AML-193 (cell line): Measurements from ENCODE around the gene KCNK2.

Source experiments
- DNase-seq, 2 experiments: peaks; one replicate each; lab custom pipeline; 2025; lab: John Stamatoyannopoulos, UW

The KCNK2 gene

DNA sequence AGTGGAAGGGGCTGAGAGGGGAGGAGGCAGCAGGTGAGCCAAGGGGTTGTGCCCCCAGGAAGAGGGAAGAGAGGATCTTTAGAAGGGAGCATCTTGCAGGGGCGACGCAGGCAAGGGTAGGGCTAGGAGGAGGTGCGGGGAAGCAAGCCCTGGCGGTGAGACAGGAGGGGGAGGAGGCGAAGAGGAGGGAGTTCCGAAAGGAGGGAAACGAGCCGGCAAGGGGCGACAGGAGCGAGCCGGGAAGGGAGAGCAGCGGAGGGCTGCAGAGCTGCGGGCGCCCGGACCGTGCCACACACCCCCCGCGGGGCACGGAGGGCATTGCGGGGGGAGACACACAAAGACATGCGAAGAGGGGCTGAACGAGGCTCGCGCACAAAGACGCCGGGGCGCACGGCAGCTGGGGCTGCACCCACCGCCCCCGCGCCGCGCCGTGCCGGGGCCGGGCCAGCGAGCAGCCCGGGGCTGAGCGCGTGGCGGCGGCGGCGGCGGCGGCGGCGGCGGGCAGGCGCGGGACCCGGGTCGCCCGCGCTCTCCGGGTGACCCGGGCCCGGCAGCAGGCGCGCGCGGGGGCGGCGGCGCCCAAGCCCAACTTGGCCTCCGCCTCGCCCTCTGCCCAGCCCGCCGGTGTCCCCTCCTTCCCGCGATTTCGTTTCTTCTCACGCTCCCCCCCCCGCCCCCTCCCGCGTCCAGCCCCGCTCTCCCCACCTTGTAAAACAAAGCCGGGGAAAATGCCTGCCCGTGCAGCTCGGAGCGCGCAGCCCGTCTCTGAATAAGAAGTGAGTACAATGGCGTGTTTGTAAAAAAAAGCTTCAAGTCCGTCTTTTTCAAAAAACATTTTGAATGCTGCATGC lies at the start of gene KCNK2:
TSS of gene KCNK2 (plus strand) at position 206 of the 851 bp plus-strand sequence. CDS start 649 bp downstream, outside the sequence.
- no peak for DNase-seq

GRCh38 chr1:215032911-215033526 lies 49.5 kb upstream of the KCNK2 start:
- DNase-seq, result no peak

- no peak for DNase-seq
These were observed 42.3 kb upstream of the KCNK2 start for GRCh38 chr1:215040190-215040589.

DNA sequence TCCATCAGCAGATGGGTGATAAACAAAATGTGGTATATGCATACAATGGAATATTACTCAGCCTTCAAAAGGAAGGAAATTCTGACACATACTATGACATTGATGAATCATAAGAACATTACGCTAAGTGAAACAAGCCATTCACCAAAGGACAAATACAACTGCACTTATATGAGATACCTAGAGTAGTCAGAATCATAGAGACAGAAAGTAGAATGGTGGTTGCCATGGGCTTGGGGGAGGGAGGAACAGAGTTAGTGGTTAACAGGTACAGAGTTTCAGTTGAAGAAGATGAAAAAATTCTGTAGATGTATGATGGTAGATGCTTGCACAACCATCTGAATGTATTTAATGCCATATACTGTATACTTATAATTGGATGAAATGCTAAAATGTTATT lies 39.1 kb upstream of the KCNK2 start:
- no peak for DNase-seq

DNA sequence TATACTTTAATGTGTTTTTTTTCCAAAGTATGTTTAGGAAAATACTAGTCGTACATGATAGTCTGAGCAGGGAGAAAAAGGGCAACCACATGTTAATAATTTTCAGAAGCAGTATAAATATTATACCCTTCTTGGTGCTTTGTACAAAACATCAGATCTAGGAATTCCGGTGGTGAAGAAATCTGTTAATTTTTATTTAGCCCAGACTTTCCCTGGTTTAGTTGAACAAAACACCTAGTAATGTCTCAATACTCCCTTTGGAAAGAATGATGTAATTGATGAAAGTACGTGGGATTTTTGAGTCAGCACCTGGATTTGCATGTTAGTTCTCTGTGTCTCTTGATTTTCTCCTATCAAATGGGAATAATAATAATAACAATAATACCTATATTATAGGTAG lies 38.4 kb upstream of the KCNK2 start:
- DNase-seq, result no peak

GRCh38 chr1:215045698-215046308 lies 36.7 kb upstream of the KCNK2 start:
- no peak for DNase-seq

DNA sequence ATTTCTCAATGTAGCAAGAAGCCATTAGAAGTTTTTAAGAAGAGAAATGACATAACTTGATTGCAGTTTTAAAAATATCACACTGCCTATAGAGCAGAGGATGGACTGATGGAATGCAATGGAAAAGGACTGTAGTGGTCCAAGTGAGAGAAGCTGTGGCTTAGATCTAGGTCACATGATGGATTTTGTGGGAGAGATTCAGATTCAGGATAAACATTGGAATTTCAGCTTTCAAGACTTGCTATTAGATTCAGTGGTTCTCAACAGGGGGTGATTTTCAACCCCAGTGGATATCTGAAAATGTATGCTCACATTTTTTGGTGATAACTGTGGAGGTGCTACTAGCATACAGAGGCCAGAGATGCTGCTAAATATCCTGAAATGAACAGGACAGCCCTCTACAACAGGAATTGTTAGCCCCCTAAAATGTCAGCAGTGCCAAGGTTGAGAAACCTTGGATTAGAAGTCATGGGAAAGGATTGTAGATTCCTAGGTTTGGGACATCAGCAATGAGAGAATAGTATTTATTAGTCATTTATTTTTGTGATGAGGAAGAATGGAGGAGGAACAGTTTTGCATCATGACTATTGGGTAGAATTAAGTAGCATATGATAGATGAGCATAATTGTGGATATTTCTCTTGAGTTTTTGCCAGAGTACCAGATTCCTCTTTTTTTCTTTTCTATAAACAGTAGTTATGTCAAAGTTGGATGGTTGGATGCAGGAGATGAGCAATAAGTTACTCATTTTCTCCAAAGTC lies 30.1 kb upstream of the KCNK2 start:
- DNase-seq, result no peak

GRCh38 chr1:215054266-215054665 lies 28.3 kb upstream of the KCNK2 start:
- DNase-seq, result no peak

- no peak for DNase-seq
These were observed 27.1 kb upstream of the KCNK2 start for GRCh38 chr1:215055281-215055935.

DNA sequence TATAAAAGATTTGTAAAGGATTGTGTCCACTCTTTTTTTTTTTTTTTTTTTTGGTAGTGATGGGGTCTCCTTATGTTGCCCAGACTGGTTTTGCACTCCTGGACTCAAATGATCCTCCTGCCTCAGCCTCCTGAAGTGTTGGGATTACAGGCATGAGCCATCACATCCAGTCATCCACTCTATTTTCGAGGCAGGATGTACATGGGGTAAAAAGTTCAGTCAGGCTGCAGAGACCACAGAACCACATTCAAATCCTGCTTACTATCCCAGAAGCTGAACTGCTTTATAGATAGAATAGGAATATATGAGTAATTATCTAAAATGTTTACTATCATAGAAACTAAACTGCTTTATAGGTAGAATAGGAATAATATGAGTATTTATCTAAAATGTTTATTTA lies 26.0 kb upstream of the KCNK2 start:
- DNase-seq, result no peak

- no peak for DNase-seq
These were observed 22.6 kb upstream of the KCNK2 start for GRCh38 chr1:215059947-215060346.

DNA sequence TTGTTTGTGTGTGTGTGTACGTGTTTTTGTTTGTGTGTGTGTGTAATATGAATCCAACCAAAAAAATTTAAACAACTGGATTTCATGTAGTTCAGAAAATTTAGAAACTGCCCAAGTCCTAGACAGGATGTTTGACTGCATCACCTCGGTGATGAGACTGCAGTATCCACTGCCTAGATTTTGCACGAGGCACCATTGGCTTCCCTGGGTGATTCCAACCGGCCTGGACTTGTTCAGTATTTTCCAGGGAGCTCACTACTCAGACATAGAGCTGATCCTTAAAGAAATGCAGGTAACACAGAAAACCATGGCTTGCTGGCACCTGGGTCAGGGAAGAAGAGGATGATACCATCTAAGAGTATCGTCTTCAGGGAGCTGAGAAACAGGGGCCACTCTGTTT lies 18.2 kb upstream of the KCNK2 start:
- DNase-seq, result no peak

DNA sequence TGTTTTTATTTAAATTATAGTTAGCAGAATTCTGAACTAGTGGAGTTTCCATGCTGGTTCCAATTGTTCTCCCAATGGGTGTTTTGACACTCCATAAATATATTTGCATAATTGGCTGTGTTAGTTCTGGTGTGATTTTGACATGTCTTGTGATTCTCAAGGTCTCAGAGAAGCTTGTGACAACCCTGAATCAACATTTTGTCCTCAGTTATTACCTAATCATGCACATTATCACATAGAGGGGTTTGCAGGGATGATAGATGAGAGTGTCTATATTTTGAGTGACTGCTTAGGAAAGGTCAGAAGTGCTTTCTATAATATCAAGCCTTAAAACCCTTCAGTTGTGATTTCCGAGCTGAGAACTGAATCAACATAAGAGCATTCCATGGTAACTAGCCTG lies 11.5 kb upstream of the KCNK2 start:
- no peak for DNase-seq

DNA sequence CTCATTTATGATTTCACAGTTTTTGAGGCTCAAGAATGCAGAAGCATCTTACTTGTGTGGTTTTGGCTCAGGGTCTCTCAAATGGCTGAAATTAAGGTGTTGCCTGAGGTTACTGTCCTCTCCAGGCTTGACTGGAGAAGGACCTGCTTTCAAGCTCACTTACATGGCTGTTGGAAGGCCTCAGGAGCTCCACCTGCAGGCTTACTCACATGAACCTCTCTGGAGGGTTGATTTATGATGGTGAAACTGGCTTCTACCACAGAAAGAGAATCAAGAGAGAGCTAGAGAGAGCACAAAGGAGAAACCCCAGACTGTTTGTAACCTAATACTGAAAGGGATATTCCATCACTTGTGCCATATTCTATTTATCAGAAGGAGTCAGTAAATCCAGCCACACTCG lies 6.2 kb upstream of the KCNK2 start:
- DNase-seq, result peak; percentile 18 to 34

- no peak for DNase-seq
These were observed 3.1 kb upstream of the KCNK2 start for GRCh38 chr1:215079456-215079855.

GRCh38 chr1:215081661-215082531 lies 641 bp upstream of the KCNK2 start:
- no peak for DNase-seq

- no peak for DNase-seq
These were observed 935 bp downstream of the KCNK2 start for GRCh38 chr1:215083383-215083961.

GRCh38 chr1:215084621-215085020 lies 2.1 kb downstream of the KCNK2 start:
- DNase-seq, result no peak

- no peak for DNase-seq
These were observed 5.1 kb downstream of the KCNK2 start for GRCh38 chr1:215087603-215088002.

DNA sequence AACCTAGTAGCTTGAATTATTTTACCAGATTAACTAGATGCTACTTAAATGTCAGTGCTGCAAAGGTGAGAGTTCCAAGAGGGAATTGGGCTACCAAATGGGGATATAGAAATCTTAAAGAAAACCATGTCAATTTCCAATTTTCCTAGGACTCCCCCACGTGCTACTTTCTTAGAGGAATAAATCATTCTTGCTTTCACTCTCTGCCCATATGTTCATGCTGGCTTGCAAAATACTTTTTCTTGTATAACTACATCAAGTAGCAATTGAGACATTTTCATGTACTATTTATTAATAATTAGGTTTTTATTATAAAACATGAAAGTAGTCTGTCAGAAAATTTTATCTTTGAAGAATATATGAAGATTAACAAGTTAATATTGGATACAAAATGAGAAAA lies 11.8 kb downstream of the KCNK2 start:
- no peak for DNase-seq

- no peak for DNase-seq
These were observed 13.0 kb downstream of the KCNK2 start for GRCh38 chr1:215095524-215095923.
